SH-SY5Y (cell line): ENCODE results near the gene SFT2D2.

Experiments used
- GATA2 ChIP-seq: IDR thresholded peaks from 2 replicates; pipeline ENCODE4 v1.6.1; 2011; ENCODE audit warnings: mild to moderate bottlenecking, low read depth, low read length
- GATA3 ChIP-seq: IDR thresholded peaks from 2 replicates; pipeline ENCODE4 v1.6.1; 2011; ENCODE audit warnings: low read depth, mild to moderate bottlenecking, low read length, moderate library complexity

- TF ChIP-seq GATA2 (no peak), GATA3 (no peak)
Observed at GRCh38 chr1:168264296-168264695, 38.5 kb downstream of the SFT2D2 start.
